Tibial artery (tissue), 4 donors: ENCODE data around the gene ROBO1.

Experiments used
- DNase-seq, 2 donors: peaks; one replicate each; pipeline ENCODE4 v3.0.0-alpha.2; 2019
- H3K27ac ChIP-seq, 2 donors: fragments of 200-600 bp; sonication (generic) in 1 of 2; 1 replicate in 1 of 2; 2 replicates in 1 of 2; pipeline ENCODE4 v1.5.1; 2018 to 2019; ENCODE audit warnings: mild to moderate bottlenecking in 1 of 2
- H3K27me3 ChIP-seq, 2 donors: fragments of 200-600 bp; sonication (generic) in 1 of 2; one replicate each; pipeline versions ENCODE4 v1.5.1 to v1.6.0; 2016 to 2019
- H3K36me3 ChIP-seq, 3 donors: fragments of 200-600 bp; sonication (generic) in 2 of 3; one replicate each; pipeline ENCODE4 v1.5.1; 2016 to 2019; ENCODE audit warnings: mild to moderate bottlenecking in 2 of 3
- H3K4me1 ChIP-seq, 4 donors: fragments of 200-600 bp; sonication (generic) in 2 of 4; 1 replicate in 3 of 4; 2 replicates in 1 of 4; pipeline ENCODE4 v1.5.1; 2016 to 2019
- H3K4me3 ChIP-seq, 2 donors: fragments of 200-600 bp; sonication (generic) in 1 of 2; 1 replicate in 1 of 2; 2 replicates in 1 of 2; pipeline ENCODE4 v1.5.1; 2018 to 2019; ENCODE audit warnings: mild to moderate bottlenecking in 2 of 2
- H3K9me3 ChIP-seq, 3 donors: fragments of 200-600 bp; sonication (generic) in 1 of 3; one replicate each; pipeline ENCODE4 v1.5.1; 2016 to 2019
- intact Hi-C: fragments of 100-400 bp; cut with DNase I; formaldehyde crosslinking; loops from one replicate; pipeline ENCODE4 v1.15.0; 2023; ENCODE audit warnings: low total_unique reads
- TF ChIP-seq, protein P1 (sequence below), 2 experiments: fragments of 200-600 bp in 1 of 2; fragments of 450-650 bp in 1 of 2; IDR thresholded peaks; one replicate each; pipeline ENCODE4 v1.5.1; 2017 to 2019; ENCODE audit warnings: antibody characterized with exemption in 2 of 2, mild to moderate bottlenecking in 1 of 2, moderate library complexity in 1 of 2

The ROBO1 gene

DNA sequence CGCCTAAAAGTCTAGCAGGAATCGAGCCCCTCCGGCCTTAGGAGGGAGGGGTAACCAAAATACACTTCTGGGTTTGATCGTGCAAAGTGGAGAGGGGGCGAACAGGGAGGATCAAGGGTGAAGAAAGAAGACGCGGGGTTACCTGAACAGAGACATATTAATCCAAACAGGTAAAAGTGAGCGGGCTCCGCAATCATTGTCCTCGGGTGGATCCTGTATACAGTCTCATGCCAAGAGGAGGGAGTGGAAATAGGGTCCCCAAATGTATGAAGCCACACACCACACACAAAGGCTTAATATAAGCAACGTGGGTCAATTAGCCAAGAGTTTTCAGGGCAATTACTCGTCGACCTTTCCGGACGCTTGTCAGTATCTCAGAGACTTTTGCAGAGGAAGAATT lies 749.5 kb downstream of the ROBO1 start:
- Histone ChIP-seq H3K27me3 (no peaks in the 10 kb centered on the region), H3K4me1 (peaks cover 0 to 39% (median 8%) of the 10 kb centered on the region in 4 donors), H3K9me3 (no peaks in the 10 kb centered on the region), H3K4me3 (peak overlapping the region; percentile 95 to 97), H3K36me3 (no peaks in the 10 kb centered on the region), H3K27ac (peak overlapping the region; percentile 88 to 90)
- TF ChIP-seq, protein P1, sequence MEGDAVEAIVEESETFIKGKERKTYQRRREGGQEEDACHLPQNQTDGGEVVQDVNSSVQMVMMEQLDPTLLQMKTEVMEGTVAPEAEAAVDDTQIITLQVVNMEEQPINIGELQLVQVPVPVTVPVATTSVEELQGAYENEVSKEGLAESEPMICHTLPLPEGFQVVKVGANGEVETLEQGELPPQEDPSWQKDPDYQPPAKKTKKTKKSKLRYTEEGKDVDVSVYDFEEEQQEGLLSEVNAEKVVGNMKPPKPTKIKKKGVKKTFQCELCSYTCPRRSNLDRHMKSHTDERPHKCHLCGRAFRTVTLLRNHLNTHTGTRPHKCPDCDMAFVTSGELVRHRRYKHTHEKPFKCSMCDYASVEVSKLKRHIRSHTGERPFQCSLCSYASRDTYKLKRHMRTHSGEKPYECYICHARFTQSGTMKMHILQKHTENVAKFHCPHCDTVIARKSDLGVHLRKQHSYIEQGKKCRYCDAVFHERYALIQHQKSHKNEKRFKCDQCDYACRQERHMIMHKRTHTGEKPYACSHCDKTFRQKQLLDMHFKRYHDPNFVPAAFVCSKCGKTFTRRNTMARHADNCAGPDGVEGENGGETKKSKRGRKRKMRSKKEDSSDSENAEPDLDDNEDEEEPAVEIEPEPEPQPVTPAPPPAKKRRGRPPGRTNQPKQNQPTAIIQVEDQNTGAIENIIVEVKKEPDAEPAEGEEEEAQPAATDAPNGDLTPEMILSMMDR (IDR thresholded peaks at IDR 0.05) = no peak
- intact Hi-C loops = no loop called here
- DNase-seq = no peak

- intact Hi-C loops = no loop called here
Observed at GRCh38 chr3:79016587-79017376, 751.0 kb downstream of the ROBO1 start.

DNA sequence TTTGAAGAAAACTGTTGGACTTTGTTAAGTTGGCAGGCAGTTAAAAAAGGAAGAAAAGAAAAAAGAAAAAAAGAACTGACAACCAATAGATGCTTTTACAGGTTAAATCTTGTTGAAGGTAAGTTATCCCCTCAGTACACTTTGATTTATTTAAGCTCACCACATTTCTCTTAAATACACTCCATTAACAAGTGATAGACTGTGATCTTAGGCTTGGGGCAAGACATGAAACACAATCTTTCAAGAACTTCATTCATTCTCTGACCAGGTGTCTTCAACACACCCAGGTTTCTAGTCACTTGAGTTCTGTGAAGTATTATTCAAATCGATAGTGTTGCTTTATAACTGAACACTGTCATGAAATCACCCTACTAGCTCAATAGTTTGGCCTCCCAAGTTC lies 751.9 kb downstream of the ROBO1 start:
- no peaks in the 10 kb centered on the region for H3K9me3 ChIP-seq
- peaks cover 0 to 55% (median 21%) of the 10 kb centered on the region in 4 donors for H3K4me1 ChIP-seq
- no peak overlapping the region for H3K4me3 ChIP-seq
- TF ChIP-seq, protein P1 (IDR thresholded peaks at IDR 0.05) = no peak
- H3K27ac ChIP-seq = no peak overlapping the region
- intact Hi-C loops = no loop called here
- no peak for DNase-seq
- H3K36me3 ChIP-seq = no peaks in the 10 kb centered on the region
- no peaks in the 10 kb centered on the region for H3K27me3 ChIP-seq

More at GRCh38 chr3:79016587-79017376, 751.0 kb downstream of the ROBO1 start:
- DNase-seq = no peak
- no peaks in the 10 kb centered on the region for H3K9me3 ChIP-seq
- TF ChIP-seq, protein P1 (IDR thresholded peaks at IDR 0.05) = no peak
- no peaks in the 10 kb centered on the region for H3K27me3 ChIP-seq
- H3K4me1 ChIP-seq = peaks cover 0 to 54% (median 19%) of the 10 kb centered on the region in 4 donors
- H3K4me3 ChIP-seq = peak overlapping the region; percentile 95 to 97
- peak overlapping the region; percentile 14 to 90 for H3K27ac ChIP-seq
- H3K36me3 ChIP-seq = no peaks in the 10 kb centered on the region

- Histone ChIP-seq H3K4me3 (peak overlapping the region in 1 of 2 donors; percentile 5), H3K4me1 (peaks cover 0 to 49% (median 21%) of the 10 kb centered on the region in 4 donors), H3K27ac (peak overlapping the region in 1 of 2 donors; percentile 35), H3K36me3 (no peaks in the 10 kb centered on the region), H3K27me3 (no peaks in the 10 kb centered on the region), H3K9me3 (no peaks in the 10 kb centered on the region)
- intact Hi-C loops = no loop called here
- TF ChIP-seq, protein P1 (IDR thresholded peaks at IDR 0.05) = no peak
- no peak for DNase-seq
Observed at GRCh38 chr3:79012946-79013362, 754.8 kb downstream of the ROBO1 start.

DNA sequence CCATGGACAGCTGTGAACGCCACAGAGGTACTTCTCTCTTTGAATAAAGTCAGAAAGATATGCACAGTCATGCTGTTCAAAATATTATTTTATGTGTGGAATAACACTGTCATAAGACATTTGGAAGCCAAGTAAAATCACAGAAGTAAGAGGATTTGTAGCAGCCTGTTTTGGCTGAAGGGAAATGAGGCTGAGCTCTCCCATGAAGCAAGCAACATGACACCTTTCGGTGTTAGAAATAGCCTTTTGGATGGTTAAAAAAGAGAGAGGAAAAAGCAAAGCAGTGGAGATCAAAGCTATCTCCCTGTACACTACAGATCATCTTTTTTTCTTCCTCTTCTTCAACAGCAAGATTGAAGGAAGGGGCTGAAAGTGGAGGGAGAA lies 755.3 kb downstream of the ROBO1 start:
- intact Hi-C loops = no loop called here
- Histone ChIP-seq H3K27ac (peak overlapping the region; percentile 35 to 46), H3K27me3 (no peaks in the 10 kb centered on the region), H3K36me3 (no peaks in the 10 kb centered on the region), H3K4me1 (peaks cover 0 to 49% (median 21%) of the 10 kb centered on the region in 4 donors), H3K9me3 (no peaks in the 10 kb centered on the region), H3K4me3 (peak overlapping the region in 1 of 2 donors; percentile 5)
- TF ChIP-seq, protein P1 (IDR thresholded peaks at IDR 0.05) = no peak
- DNase-seq = no peak
